GM23338 (cell line): ENCODE data around the gene DOCK7. TPM values are rescaled to one million over a fixed set of nuclear protein-coding genes. Genes with fewer than 3 reads are reported as not detected.

ENCODE experiments used
- ATAC-seq: fragments of 200-7000 bp; cut with Tn5 transposase; 3 replicates; pipeline ENCODE4 v1.9.1; 2020
- DNase-seq: peaks from one replicate; pipeline ENCODE4 v3.0.0-alpha.2; 2015; ENCODE audit warnings: low spot score
- H2AFZ ChIP-seq: fragments of 200-600 bp; sonication (generic); 2 replicates; pipeline ENCODE4 v1.8.0; 2016; ENCODE audit warnings: antibody characterized with exemption, mild to moderate bottlenecking, moderate library complexity
- H3F3A ChIP-seq: fragments of 200-600 bp; sonication (generic); replicated peaks from 2 replicates; pipeline ENCODE4 v1.8.0; 2017; ENCODE audit warnings: antibody characterized with exemption, mixed run types, low read depth
- H3K27ac ChIP-seq: fragments of 200-600 bp; sonication (generic); 2 replicates; pipeline ENCODE4 v1.6.1; 2016; ENCODE audit warnings: low read depth
- H3K27me3 ChIP-seq: fragments of 200-600 bp; sonication (generic); 2 replicates; pipeline ENCODE4 v1.8.0; 2016; ENCODE audit warnings: mild to moderate bottlenecking, mixed run types, moderate library complexity; ENCODE audit not compliant: insufficient read depth
- H3K36me3 ChIP-seq: fragments of 200-600 bp; sonication (generic); 2 replicates; pipeline ENCODE4 v1.8.0; 2016; ENCODE audit warnings: mild to moderate bottlenecking; ENCODE audit not compliant: insufficient read depth
- H3K4me1 ChIP-seq: fragments of 200-600 bp; sonication (generic); 2 replicates; pipeline ENCODE4 v1.8.0; 2016; ENCODE audit warnings: mild to moderate bottlenecking, moderate library complexity; ENCODE audit not compliant: insufficient read depth
- H3K4me2 ChIP-seq: fragments of 200-600 bp; sonication (generic); 2 replicates; pipeline ENCODE4 v1.7.1; 2017; ENCODE audit warnings: mixed run types
- H3K4me3 ChIP-seq: fragments of 200-600 bp; sonication (generic); 2 replicates; pipeline ENCODE4 v1.6.1; 2016; ENCODE audit warnings: mixed run types
- H3K79me2 ChIP-seq: fragments of 200-600 bp; sonication (generic); replicated peaks from 2 replicates; pipeline ENCODE4 v1.8.0; 2017; ENCODE audit warnings: mild to moderate bottlenecking; ENCODE audit not compliant: insufficient read depth
- H3K9me2 ChIP-seq: fragments of 200-600 bp; sonication (generic); 2 replicates; pipeline ENCODE4 v1.8.0; 2017; ENCODE audit not compliant: insufficient read depth
- H4K20me1 ChIP-seq: fragments of 200-600 bp; sonication (generic); replicated peaks from 2 replicates; pipeline ENCODE4 v1.8.0; 2017; ENCODE audit warnings: mild to moderate bottlenecking; ENCODE audit not compliant: insufficient read depth
- H3K27ac Mint-ChIP-seq: 2 replicates; pipeline ENCODE4 v1.8.0; 2020; ENCODE audit warnings: inconsistent platforms, mild to moderate bottlenecking, moderate library complexity, mixed read lengths
- H3K27me3 Mint-ChIP-seq: 3 replicates; pipeline ENCODE4 v1.8.0; 2022; ENCODE audit warnings: low read depth, mild to moderate bottlenecking, moderate library complexity, mixed read lengths, inconsistent platforms; ENCODE audit not compliant: insufficient read depth, poor library complexity
- H3K36me3 Mint-ChIP-seq: 3 replicates; pipeline ENCODE4 v1.8.0; 2021; ENCODE audit warnings: low read depth, mild to moderate bottlenecking, inconsistent platforms, moderate library complexity, mixed read lengths
- H3K4me1 Mint-ChIP-seq: 3 replicates; pipeline ENCODE4 v1.8.0; 2020; ENCODE audit warnings: mild to moderate bottlenecking, inconsistent platforms, mixed read lengths
- H3K4me3 Mint-ChIP-seq: 3 replicates; pipeline ENCODE4 v1.8.0; 2021; ENCODE audit warnings: moderate library complexity, mild to moderate bottlenecking, inconsistent platforms, mixed read lengths
- H3K9me3 Mint-ChIP-seq: 3 replicates; pipeline ENCODE4 v1.8.0; 2020; ENCODE audit warnings: moderate library complexity, mild to moderate bottlenecking, inconsistent platforms, mixed read lengths
- CREB1 ChIP-seq: fragments of 250-450 bp; sonication (Bioruptor Pico); IDR thresholded peaks from 2 replicates; pipeline ENCODE4 v1.5.0; 2020; ENCODE audit warnings: low read depth, mild to moderate bottlenecking, moderate library complexity
- EZH2 ChIP-seq: fragments of 200-600 bp; sonication (generic); IDR thresholded peaks from one replicate; pipeline ENCODE4 v1.8.0; 2017; ENCODE audit warnings: antibody characterized with exemption, mild to moderate bottlenecking, low read depth; ENCODE audit not compliant: unreplicated experiment
- JUNB ChIP-seq: IDR thresholded peaks from one replicate; pipeline ENCODE4 v1.6.1; 2016; ENCODE audit warnings: antibody characterized with exemption; ENCODE audit not compliant: unreplicated experiment
- NANOG ChIP-seq: IDR thresholded peaks from 2 replicates; pipeline ENCODE4 v1.6.1; 2016; ENCODE audit warnings: antibody characterized with exemption, borderline replicate concordance
- STAT1 ChIP-seq: IDR thresholded peaks from one replicate; pipeline ENCODE4 v1.6.1; 2016; ENCODE audit warnings: antibody characterized with exemption; ENCODE audit not compliant: unreplicated experiment
- ZNF114 ChIP-seq: fragments of 250-450 bp; sonication (Bioruptor Pico); IDR thresholded peaks from 2 replicates; pipeline ENCODE4 v1.5.0; 2020; ENCODE audit warnings: mild to moderate bottlenecking, moderate library complexity
- ZNF331 ChIP-seq: fragments of 250-450 bp; sonication (Bioruptor Pico); IDR thresholded peaks from 2 replicates; pipeline ENCODE4 v1.5.0; 2020; ENCODE audit warnings: low read depth, mild to moderate bottlenecking, moderate library complexity
- polyA plus RNA-seq: library from polyadenylated mRNA; unstranded; fragments of >200 nt; fragmentation: Nextera tagmentation; extraction: Ambion mirVana; gene quantifications from 2 replicates; pipeline ENCODE4 v1.2.1, GENCODE V29; 2016
- total RNA-seq: library from RNA; depleted of rRNA; stranded (reverse); fragments of >200 nt; shearing (Covaris generic); gene quantifications from 2 replicates; pipeline ENCODE4 v1.2.3, GENCODE V29; 2014
- TF ChIP-seq, protein P1 (sequence below): IDR thresholded peaks from 2 replicates; pipeline ENCODE4 v1.6.1; 2016; ENCODE audit warnings: antibody characterized with exemption
- TF ChIP-seq, protein P2 (sequence below): IDR thresholded peaks from one replicate; pipeline ENCODE4 v1.6.1; 2018; ENCODE audit warnings: antibody characterized with exemption; ENCODE audit not compliant: unreplicated experiment
- TF ChIP-seq, protein P3 (sequence below), 2 experiments: fragments of 200-600 bp in 1 of 2; sonication (generic) in 1 of 2; conservative IDR thresholded peaks; 2 replicates each; pipeline versions ENCODE4 v1.5.1 to v1.6.1; 2016 to 2017; ENCODE audit warnings: antibody characterized with exemption in 2 of 2, low read depth in 2 of 2, mild to moderate bottlenecking in 2 of 2, moderate library complexity in 1 of 2

Gene DOCK7
- total and polyA plus RNA-seq, 2 experiments from 2014 or later = 20.5 to 37.3 TPM

DNA sequence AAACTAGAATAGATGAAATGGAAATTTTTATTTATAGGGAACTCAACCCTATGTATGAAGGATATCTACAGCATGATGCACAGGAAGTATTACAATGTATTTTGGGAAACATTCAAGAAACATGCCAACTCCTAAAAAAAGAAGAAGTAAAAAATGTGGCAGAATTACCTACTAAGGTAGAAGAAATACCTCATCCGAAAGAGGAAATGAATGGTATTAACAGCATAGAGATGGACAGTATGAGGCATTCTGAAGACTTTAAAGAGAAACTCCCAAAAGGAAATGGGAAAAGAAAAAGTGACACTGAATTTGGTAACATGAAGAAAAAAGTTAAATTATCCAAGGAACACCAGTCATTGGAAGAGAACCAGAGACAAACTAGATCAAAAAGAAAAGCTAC, 243.5 kb downstream of the DOCK7 start:
- Mint-ChIP-seq H3K4me3 (no peak overlapping the region), H3K4me1 (no peaks in the 10 kb centered on the region; the same call in 2 of the 3 replicates), H3K9me3 (no peaks in the 10 kb centered on the region), H3K27me3 (peaks cover 5% of the 10 kb centered on the region), H3K27ac (no peak overlapping the region), H3K36me3 (peaks cover 93% of the 10 kb centered on the region)
- ATAC-seq (no peak), DNase-seq (no peak)
- peaks cover 2% of the 10 kb centered on the region; the same call in 1 of the 2 replicates for H3K4me1 ChIP-seq
- peaks cover 8% of the 10 kb centered on the region; the same call in 1 of the 2 replicates for H4K20me1 ChIP-seq
- peaks cover 42% of the 10 kb centered on the region for H3K79me2 ChIP-seq
- no peak overlapping the region for H3K4me3 ChIP-seq
- peaks cover 53% of the 10 kb centered on the region for H3K36me3 ChIP-seq
- no peak overlapping the region for H3K4me2 ChIP-seq
- no peaks in the 10 kb centered on the region for H3K27me3 ChIP-seq
- no peaks in the 10 kb centered on the region for H3F3A ChIP-seq
- TF ChIP-seq, protein P1, sequence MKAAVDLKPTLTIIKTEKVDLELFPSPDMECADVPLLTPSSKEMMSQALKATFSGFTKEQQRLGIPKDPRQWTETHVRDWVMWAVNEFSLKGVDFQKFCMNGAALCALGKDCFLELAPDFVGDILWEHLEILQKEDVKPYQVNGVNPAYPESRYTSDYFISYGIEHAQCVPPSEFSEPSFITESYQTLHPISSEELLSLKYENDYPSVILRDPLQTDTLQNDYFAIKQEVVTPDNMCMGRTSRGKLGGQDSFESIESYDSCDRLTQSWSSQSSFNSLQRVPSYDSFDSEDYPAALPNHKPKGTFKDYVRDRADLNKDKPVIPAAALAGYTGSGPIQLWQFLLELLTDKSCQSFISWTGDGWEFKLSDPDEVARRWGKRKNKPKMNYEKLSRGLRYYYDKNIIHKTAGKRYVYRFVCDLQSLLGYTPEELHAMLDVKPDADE = no peak
- TF ChIP-seq ZNF331 (CRISPR knock-in tag) = no peak
- no peak overlapping the region for H3K27ac ChIP-seq
- H3K9me2 ChIP-seq = no peaks in the 10 kb centered on the region
- H2AFZ ChIP-seq = no peak overlapping the region

DNA sequence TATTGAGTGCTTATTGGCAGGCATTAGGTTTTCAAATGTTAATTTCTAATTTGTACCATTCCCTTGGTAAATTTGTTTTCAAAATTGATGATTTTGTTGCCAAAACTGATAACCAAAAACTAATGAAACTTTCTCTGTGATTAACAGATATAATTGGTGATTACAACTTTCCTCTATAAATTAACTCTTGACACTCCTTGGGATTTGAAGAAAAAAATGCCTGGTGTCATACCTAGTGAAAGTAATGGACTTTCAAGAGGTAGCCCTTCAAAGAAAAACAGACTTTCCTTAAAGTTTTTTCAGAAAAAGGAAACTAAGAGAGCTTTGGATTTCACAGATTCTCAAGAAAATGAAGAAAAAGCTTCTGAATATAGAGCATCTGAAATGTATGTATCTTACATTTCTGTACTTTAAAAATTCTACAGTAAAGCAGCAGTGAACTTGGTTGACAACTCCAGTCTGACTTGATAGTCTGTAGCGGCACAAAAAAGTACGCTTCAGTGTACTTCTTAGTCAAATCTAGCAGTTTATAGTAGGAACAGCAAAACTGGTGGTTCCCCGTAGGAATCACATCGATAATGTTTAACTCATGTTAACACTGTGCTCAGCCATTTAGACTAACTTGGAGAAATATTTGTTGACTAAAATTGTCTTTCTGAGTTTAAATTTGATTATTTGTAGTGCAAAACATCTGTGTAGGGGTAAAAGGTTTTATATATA, 248.4 kb downstream of the DOCK7 start:
- peak overlapping the region; percentile 37; the same call in 2 of the 3 replicates for H3K4me3 Mint-ChIP-seq
- peaks cover 28% of the 10 kb centered on the region for H4K20me1 ChIP-seq
- H3K4me2 ChIP-seq = peak overlapping the region; percentile 93
- H3K36me3 ChIP-seq = peaks cover 20% of the 10 kb centered on the region
- H3K79me2 ChIP-seq = peaks cover 67% of the 10 kb centered on the region
- H3K27ac ChIP-seq = no peak overlapping the region
- no peaks in the 10 kb centered on the region for H3K27me3 ChIP-seq
- H3K27ac Mint-ChIP-seq = no peak overlapping the region
- H3K9me3 Mint-ChIP-seq = no peaks in the 10 kb centered on the region
- no peaks in the 10 kb centered on the region; the same call in 1 of the 2 replicates for H3F3A ChIP-seq
- peak overlapping the region; percentile 8 for H3K4me3 ChIP-seq
- ATAC-seq = no peak
- no peak for DNase-seq
- peaks cover 45% of the 10 kb centered on the region for H3K36me3 Mint-ChIP-seq
- H3K4me1 ChIP-seq = peaks cover 16% of the 10 kb centered on the region
- H3K27me3 Mint-ChIP-seq = peaks cover 16% of the 10 kb centered on the region
- H3K4me1 Mint-ChIP-seq = peaks cover 15% of the 10 kb centered on the region
- no peaks in the 10 kb centered on the region for H3K9me2 ChIP-seq
- H2AFZ ChIP-seq = no peak overlapping the region
- TF ChIP-seq, protein P1 = no peak
- no peak for TF ChIP-seq CREB1
- no peak for TF ChIP-seq EZH2
- TF ChIP-seq, protein P2, sequence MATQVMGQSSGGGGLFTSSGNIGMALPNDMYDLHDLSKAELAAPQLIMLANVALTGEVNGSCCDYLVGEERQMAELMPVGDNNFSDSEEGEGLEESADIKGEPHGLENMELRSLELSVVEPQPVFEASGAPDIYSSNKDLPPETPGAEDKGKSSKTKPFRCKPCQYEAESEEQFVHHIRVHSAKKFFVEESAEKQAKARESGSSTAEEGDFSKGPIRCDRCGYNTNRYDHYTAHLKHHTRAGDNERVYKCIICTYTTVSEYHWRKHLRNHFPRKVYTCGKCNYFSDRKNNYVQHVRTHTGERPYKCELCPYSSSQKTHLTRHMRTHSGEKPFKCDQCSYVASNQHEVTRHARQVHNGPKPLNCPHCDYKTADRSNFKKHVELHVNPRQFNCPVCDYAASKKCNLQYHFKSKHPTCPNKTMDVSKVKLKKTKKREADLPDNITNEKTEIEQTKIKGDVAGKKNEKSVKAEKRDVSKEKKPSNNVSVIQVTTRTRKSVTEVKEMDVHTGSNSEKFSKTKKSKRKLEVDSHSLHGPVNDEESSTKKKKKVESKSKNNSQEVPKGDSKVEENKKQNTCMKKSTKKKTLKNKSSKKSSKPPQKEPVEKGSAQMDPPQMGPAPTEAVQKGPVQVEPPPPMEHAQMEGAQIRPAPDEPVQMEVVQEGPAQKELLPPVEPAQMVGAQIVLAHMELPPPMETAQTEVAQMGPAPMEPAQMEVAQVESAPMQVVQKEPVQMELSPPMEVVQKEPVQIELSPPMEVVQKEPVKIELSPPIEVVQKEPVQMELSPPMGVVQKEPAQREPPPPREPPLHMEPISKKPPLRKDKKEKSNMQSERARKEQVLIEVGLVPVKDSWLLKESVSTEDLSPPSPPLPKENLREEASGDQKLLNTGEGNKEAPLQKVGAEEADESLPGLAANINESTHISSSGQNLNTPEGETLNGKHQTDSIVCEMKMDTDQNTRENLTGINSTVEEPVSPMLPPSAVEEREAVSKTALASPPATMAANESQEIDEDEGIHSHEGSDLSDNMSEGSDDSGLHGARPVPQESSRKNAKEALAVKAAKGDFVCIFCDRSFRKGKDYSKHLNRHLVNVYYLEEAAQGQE = no peak
- TF ChIP-seq STAT1 = no peak
- no peak for TF ChIP-seq ZNF114
- TF ChIP-seq ZNF331 (CRISPR knock-in tag) = no peak
- TF ChIP-seq, protein P3, sequence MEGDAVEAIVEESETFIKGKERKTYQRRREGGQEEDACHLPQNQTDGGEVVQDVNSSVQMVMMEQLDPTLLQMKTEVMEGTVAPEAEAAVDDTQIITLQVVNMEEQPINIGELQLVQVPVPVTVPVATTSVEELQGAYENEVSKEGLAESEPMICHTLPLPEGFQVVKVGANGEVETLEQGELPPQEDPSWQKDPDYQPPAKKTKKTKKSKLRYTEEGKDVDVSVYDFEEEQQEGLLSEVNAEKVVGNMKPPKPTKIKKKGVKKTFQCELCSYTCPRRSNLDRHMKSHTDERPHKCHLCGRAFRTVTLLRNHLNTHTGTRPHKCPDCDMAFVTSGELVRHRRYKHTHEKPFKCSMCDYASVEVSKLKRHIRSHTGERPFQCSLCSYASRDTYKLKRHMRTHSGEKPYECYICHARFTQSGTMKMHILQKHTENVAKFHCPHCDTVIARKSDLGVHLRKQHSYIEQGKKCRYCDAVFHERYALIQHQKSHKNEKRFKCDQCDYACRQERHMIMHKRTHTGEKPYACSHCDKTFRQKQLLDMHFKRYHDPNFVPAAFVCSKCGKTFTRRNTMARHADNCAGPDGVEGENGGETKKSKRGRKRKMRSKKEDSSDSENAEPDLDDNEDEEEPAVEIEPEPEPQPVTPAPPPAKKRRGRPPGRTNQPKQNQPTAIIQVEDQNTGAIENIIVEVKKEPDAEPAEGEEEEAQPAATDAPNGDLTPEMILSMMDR (conservative IDR thresholded peaks at IDR 0.05; ENCODE audit: low read depth in 2 of 2) = no peak
- no peak for TF ChIP-seq JUNB
- TF ChIP-seq NANOG = no peak
